Measurements from ENCODE around the gene KRTAP5-6. TPM values are rescaled to one million over a fixed set of nuclear protein-coding genes. Genes with fewer than 3 reads are reported as not detected.

The KRTAP5-6 gene, protein sequence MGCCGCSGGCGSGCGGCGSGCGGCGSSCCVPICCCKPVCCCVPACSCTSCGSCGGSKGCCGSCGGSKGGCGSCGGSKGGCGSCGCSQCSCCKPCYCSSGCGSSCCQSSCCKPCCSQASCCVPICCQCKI
- total RNA-seq (2021; fragmentation: NEBNext Ultra II Directional; extraction: Animal tissue kit (Norgen Biotek cat#: 25700)) = not detected
- long read RNA-seq = 0 reads

DNA sequence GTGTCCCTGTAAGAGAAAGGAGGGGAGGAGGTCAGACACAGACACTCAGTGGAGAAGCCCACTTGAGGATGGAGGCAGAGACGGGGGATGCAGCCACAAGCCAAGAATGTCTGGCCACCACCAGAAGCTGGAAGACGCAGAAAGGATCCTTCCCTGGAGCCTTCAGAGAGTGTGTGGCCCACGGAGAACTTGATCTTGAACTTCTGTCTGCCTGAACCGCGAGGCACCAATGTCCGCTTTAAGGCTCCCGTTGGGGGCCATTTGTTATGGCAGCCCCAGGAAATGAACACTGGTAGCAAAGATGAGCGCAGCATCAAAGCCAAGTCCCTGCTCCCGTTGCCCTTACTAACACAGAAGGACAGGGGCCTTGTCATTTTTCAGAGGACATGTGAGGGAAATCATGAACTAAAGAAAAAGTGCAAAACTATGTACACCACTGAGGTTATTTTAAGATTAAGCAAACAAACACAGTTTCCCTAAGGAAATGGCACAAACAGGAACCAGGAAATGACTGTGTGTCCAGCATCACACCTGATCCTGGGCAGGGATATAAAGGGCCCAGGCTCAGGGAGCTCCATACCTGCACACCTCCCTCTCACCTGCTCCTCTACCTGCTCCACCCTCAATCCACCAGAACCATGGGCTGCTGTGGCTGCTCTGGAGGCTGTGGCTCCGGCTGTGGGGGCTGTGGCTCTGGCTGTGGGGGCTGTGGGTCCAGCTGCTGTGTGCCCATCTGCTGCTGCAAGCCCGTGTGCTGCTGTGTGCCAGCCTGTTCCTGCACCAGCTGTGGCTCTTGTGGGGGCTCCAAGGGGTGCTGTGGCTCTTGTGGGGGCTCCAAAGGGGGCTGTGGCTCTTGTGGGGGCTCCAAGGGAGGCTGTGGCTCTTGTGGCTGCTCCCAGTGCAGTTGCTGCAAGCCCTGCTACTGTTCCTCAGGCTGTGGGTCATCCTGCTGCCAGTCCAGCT lies at the start of gene KRTAP5-6:
TSS of gene KRTAP5-6 (plus strand) at position 588 of the 963 bp plus-strand sequence. CDS start at position 639, 51 bp downstream.
- TF ChIP-seq, protein P1, sequence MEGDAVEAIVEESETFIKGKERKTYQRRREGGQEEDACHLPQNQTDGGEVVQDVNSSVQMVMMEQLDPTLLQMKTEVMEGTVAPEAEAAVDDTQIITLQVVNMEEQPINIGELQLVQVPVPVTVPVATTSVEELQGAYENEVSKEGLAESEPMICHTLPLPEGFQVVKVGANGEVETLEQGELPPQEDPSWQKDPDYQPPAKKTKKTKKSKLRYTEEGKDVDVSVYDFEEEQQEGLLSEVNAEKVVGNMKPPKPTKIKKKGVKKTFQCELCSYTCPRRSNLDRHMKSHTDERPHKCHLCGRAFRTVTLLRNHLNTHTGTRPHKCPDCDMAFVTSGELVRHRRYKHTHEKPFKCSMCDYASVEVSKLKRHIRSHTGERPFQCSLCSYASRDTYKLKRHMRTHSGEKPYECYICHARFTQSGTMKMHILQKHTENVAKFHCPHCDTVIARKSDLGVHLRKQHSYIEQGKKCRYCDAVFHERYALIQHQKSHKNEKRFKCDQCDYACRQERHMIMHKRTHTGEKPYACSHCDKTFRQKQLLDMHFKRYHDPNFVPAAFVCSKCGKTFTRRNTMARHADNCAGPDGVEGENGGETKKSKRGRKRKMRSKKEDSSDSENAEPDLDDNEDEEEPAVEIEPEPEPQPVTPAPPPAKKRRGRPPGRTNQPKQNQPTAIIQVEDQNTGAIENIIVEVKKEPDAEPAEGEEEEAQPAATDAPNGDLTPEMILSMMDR (IDR thresholded peaks at IDR 0.05) = no peak
- Mint-ChIP-seq H3K4me1 (ENCODE audit: low read depth) (peaks cover 10% of the 10 kb centered on the region; the same call in 1 of the 2 replicates), H3K4me3 (no peak within 1 kb of the TSS), H3K27ac (no peak within 1 kb of the TSS), H3K27me3 (ENCODE audit: insufficient read depth) (peaks cover 41% of the 10 kb centered on the region), H3K36me3 (ENCODE audit: low read depth) (peaks cover 7% of the 10 kb centered on the region; the same call in 1 of the 2 replicates), H3K9me3 (peaks cover 10% of the 10 kb centered on the region; the same call in 1 of the 2 replicates)
- DNase-seq = no peak

DNA sequence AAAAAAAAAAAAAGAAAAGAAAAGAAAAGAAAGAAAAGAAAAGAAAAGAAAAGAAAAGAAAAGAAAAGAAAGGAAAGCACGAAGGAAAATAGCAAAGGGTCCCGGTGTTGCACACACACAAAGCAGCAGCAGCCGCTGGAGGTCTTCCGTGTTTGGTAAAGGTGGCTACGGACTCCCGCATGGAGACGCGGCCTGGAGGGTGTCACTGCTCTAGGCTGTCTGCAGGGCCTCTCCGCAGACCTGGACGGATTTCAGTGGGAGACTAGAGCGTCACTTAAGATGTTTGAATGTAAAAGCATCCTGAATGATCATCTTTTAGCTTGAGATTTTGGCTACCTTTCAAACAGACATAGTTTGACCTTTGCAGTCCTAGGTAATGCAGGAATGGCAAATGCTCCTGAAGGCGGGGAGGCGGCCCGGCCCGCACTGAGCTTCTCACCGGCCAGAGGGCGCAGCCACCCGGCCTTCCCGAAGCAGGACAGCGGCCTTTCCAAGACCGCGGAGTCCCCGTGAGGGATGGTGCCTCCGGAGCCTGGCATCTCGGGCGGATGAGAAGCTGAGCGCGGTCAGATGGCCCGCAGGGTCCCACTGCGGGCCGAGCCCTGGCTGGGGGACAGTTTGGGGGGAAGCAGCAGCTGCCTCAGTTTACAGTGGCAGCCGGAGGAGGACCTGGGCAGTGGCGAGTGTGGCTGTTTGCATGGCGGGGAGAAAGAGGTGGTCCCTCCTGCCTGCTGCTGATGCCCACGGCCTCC lies 48.9 kb upstream of the KRTAP5-6 start:
- DNase-seq = no peak
- Mint-ChIP-seq H3K4me1 (ENCODE audit: low read depth) (no peaks in the 10 kb centered on the region), H3K4me3 (no peak overlapping the region), H3K27ac (no peak overlapping the region), H3K36me3 (ENCODE audit: low read depth) (no peaks in the 10 kb centered on the region), H3K27me3 (ENCODE audit: insufficient read depth) (peaks cover 39% of the 10 kb centered on the region), H3K9me3 (no peaks in the 10 kb centered on the region)
- TF ChIP-seq, protein P1 (IDR thresholded peaks at IDR 0.05) = no peak

DNA sequence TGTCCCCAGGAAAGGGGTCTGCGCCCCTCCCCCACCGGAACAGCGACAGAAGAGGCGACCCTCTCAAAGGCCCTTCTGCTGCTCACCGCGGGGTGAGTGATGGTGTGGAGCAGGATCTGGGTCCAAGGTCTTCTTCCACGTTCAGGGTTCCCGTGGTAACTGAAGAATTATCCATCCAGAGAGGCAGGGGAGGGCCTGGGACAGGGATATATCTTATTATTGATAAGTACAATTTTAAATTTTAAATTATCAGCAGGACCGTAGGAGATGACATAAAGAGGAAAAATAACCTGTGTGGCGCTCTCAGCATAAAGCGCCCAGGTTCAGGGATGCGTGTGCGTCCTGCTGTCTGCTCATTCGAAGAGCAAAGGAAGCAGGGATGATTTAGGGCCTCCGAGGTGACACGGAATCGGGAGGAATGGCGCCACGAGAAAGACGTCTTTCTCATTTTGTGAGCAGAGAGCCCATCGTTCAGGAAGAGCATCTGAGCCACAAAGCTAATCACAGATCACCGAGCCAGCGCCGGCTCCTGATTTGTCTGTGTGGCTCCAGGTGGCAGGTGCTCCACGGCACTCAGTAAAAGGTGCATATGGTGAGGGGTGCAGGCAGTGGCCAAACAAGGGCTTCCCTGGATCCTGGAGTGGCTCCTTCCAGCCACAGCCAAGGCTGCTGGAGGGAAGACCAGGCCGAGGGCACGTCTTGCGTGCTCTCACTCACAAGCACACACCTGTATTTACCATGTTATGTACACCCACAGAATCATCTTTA lies 48.2 kb upstream of the KRTAP5-6 start:
- Mint-ChIP-seq H3K36me3 (ENCODE audit: low read depth) (no peaks in the 10 kb centered on the region), H3K27me3 (ENCODE audit: insufficient read depth) (peaks cover 39% of the 10 kb centered on the region), H3K4me3 (no peak overlapping the region), H3K4me1 (ENCODE audit: low read depth) (no peaks in the 10 kb centered on the region), H3K27ac (no peak overlapping the region), H3K9me3 (no peaks in the 10 kb centered on the region)
- no peak for DNase-seq
- TF ChIP-seq, protein P1 (IDR thresholded peaks at IDR 0.05) = no peak

DNA sequence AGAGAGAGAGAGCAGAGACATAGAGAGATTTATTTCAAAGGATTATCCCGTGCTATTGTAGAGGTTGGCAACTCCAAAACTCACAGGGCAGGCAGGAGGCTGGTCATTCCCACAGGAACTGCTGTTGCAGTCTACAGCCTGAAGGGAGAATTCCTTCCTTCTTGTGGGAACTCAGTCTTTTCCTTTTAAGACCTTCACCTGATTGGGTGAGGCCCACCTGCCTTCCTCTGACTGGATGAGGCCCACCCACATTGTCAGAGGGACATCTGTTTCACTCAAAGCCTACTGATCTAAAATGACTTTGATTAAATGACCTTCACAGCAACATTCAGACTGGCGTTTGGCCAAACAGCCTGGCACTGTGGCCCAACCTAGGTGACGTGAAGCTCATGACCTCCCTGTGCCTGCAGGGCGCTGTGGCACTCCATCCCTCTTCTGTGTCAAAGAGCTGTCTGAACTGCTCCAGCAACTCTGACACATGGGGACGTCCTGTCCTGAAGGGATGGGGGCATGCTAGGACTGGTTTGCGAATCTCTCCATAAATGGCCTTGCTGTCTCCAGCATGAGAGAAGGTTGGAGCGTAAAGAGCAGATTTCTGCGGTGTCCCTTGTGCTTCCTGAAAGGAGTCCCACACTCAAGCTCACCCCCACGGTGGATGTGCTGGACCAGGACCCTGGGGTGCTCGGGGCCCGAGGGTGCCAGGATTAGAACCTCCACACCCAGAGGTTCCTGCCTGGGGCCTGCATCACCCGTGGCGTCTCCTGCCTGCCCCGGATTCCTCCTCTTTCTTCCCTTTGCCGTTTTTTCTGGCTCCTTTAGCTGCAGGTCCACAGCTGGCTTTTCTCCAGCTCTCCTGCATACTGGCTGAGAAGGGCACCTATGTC lies 46.7 kb upstream of the KRTAP5-6 start:
- no peak for DNase-seq
- TF ChIP-seq, protein P1 (IDR thresholded peaks at IDR 0.05) = peak; percentile 9; the same call in 1 of the 2 replicates
- Mint-ChIP-seq H3K27me3 (ENCODE audit: insufficient read depth) (peaks cover 36% of the 10 kb centered on the region), H3K4me3 (no peak overlapping the region), H3K9me3 (no peaks in the 10 kb centered on the region), H3K27ac (no peak overlapping the region), H3K4me1 (ENCODE audit: low read depth) (no peaks in the 10 kb centered on the region), H3K36me3 (ENCODE audit: low read depth) (no peaks in the 10 kb centered on the region)

Data from HFFc6 (cell line).